HepG2 (cell line): ENCODE measurements around the gene MORF4L2. TPM values are rescaled to one million over a fixed set of nuclear protein-coding genes. Genes with fewer than 3 reads are reported as not detected.
A peak's percentile ranks its signal among the peaks of the same experiment; 100 is the strongest.

Experiments used
- GFI1 ChIP-seq: sonication (generic); formaldehyde crosslinking; IDR thresholded peaks from 2 replicates; pipeline ENCODE4 v1.5.0; 2020; ENCODE audit warnings: missing genetic modification reagents, mild to moderate bottlenecking, borderline replicate concordance
- HNF4A ChIP-seq: sonication (generic); formaldehyde crosslinking; IDR thresholded peaks from 2 replicates; pipeline ENCODE4 v1.4.0; 2020; ENCODE audit warnings: missing genetic modification reagents
- POLR2A ChIP-seq, 2 experiments: IDR thresholded peaks; 2 replicates each; pipeline ENCODE4 v1.6.1; 2011; ENCODE audit warnings: low read depth in 2 of 2, low read length in 2 of 2, mild to moderate bottlenecking in 1 of 2, moderate library complexity in 1 of 2; ENCODE audit not compliant: insufficient read depth in 1 of 2
- RERE ChIP-seq: IDR thresholded peaks from 2 replicates; pipeline ENCODE4 v1.6.1; 2016; ENCODE audit warnings: low read depth, missing genetic modification reagents, missing compliant biosample characterization
- SNAI1 ChIP-seq: sonication (generic); formaldehyde crosslinking; IDR thresholded peaks from 2 replicates; pipeline ENCODE4 v1.5.0; 2020; ENCODE audit warnings: mild to moderate bottlenecking, missing genetic modification reagents, borderline replicate concordance
- ZNF343 ChIP-seq: sonication (generic); formaldehyde crosslinking; IDR thresholded peaks from 2 replicates; pipeline ENCODE4 v1.4.0; 2020; ENCODE audit warnings: mild to moderate bottlenecking, missing genetic modification reagents
- ZNF530 ChIP-seq: sonication (generic); formaldehyde crosslinking; IDR thresholded peaks from 2 replicates; pipeline ENCODE4 v1.5.0; 2020; ENCODE audit warnings: low read depth, mild to moderate bottlenecking, missing genetic modification reagents
- ZNF646 ChIP-seq: sonication (generic); formaldehyde crosslinking; IDR thresholded peaks from 2 replicates; pipeline ENCODE4 v1.9.0; 2021; ENCODE audit warnings: mild to moderate bottlenecking, missing genetic modification reagents
- ZNF670 ChIP-seq: sonication (generic); formaldehyde crosslinking; IDR thresholded peaks from 2 replicates; pipeline ENCODE4 v1.8.0; 2022; ENCODE audit warnings: mild to moderate bottlenecking, missing genetic modification reagents, borderline replicate concordance
- ZNF687 ChIP-seq: sonication (generic); formaldehyde crosslinking; IDR thresholded peaks from 2 replicates; pipeline ENCODE4 v1.5.1; 2020; ENCODE audit warnings: mild to moderate bottlenecking, missing genetic modification reagents, moderate library complexity
- ZNF816 ChIP-seq: sonication (generic); formaldehyde crosslinking; IDR thresholded peaks from 2 replicates; pipeline ENCODE4 v1.8.0; 2022; ENCODE audit warnings: missing genetic modification reagents, mild to moderate bottlenecking, borderline replicate concordance
- polyA plus RNA-seq, 8 experiments: library from polyadenylated mRNA; depleted of rRNA in 3 of 8; stranded (reverse) in 7 of 8; unstranded in 1 of 8; fragments of >200 nt; fragmentation: Illumina TruSeq in 4 of 8; extraction: Trizol in 4 of 8; gene quantifications; 2 replicates each; pipeline versions ENCODE4 v1.2.1 to v1.2.3, GENCODE V29; 2011 to 2016; ENCODE audit warnings: low read depth in 4 of 8, missing spikeins in 1 of 8, mixed read lengths in 1 of 8; ENCODE audit not compliant: insufficient read depth in 1 of 8
- total RNA-seq, 5 experiments: library from RNA; depleted of rRNA; stranded (reverse); fragments of >200 nt; fragmentation: Illumina TruSeq; extraction: Trizol; gene quantifications; 2 replicates each; pipeline ENCODE4 v1.2.3, GENCODE V29; 2016; ENCODE audit warnings: low read depth in 1 of 5

The MORF4L2 gene
- total and polyA plus RNA-seq, 2 of the 13 experiments (the other 11 are each of a cell fraction or from before 2014, with no cell fraction given), result 358 to 469 TPM

GRCh38 chrX:103629318-103630170, 57.0 kb downstream of the MORF4L2 start (continued):
- no peak for TF ChIP-seq ZNF646 (CRISPR knock-in tag)
- no peak for TF ChIP-seq RERE (CRISPR knock-in tag)
- TF ChIP-seq SNAI1 (CRISPR knock-in tag), result no peak
- TF ChIP-seq POLR2A (IDR thresholded peaks at IDR 0.05; ENCODE audit: insufficient read depth in 1 of 2, low read depth in 2 of 2, low read length in 2 of 2), result peak in 1 of 2 experiments; percentile 74; a peak in 2 of 4 replicates
- no peak for TF ChIP-seq HNF4A (CRISPR knock-in tag)
- TF ChIP-seq ZNF530 (CRISPR knock-in tag), result no peak
- TF ChIP-seq ZNF687 (CRISPR knock-in tag), result peak; percentile 90
- no peak for TF ChIP-seq GFI1 (CRISPR knock-in tag)
- TF ChIP-seq ZNF343, result no peak
- no peak for TF ChIP-seq ZNF816
- no peak for TF ChIP-seq ZNF670 (CRISPR knock-in tag)
